Stomach (tissue), 9 donors: ENCODE measurements around the gene NCKIPSD. TPM values are rescaled to one million over a fixed set of nuclear protein-coding genes. Genes with fewer than 3 reads are reported as not detected.

Source experiments
- DNase-seq, 2 donors: peaks; one replicate each; pipeline versions ENCODE4 v3.0.0 to v3.0.0-alpha.2; 2013 to 2019
- H3K27ac ChIP-seq, 5 donors: fragments of 200-600 bp in 4 of 5; sonication (generic) in 4 of 5; one replicate each; pipeline ENCODE4 v1.5.1; 2013 to 2019; ENCODE audit warnings: mild to moderate bottlenecking in 1 of 5, moderate library complexity in 1 of 5
- H3K27me3 ChIP-seq, 3 donors: fragments of 200-600 bp; sonication (generic); one replicate each; pipeline ENCODE4 v1.5.1; 2017 to 2019; ENCODE audit warnings: mixed run types in 1 of 3
- H3K36me3 ChIP-seq, 4 donors: fragments of 200-600 bp; sonication (generic); 1 replicate in 3 of 4; 2 replicates in 1 of 4; pipeline ENCODE4 v1.5.1; 2016 to 2019
- H3K4me1 ChIP-seq, 4 donors: fragments of 200-600 bp; sonication (generic); one replicate each; pipeline ENCODE4 v1.5.1; 2016 to 2019
- H3K4me3 ChIP-seq, 4 donors: fragments of 200-600 bp; sonication (generic) in 3 of 4; one replicate each; pipeline ENCODE4 v1.5.1; 2016 to 2019; ENCODE audit warnings: mild to moderate bottlenecking in 1 of 4
- H3K9me3 ChIP-seq, 4 donors: fragments of 200-600 bp; sonication (generic); one replicate each; pipeline ENCODE4 v1.5.1; 2016 to 2019
- CTCF ChIP-seq, 7 experiments: fragments of 450-650 bp in 4 of 7; fragments of 200-600 bp in 3 of 7; sonication (generic) in 3 of 7; IDR thresholded peaks; one replicate each; pipeline ENCODE4 v1.5.1; 2016 to 2019; ENCODE audit warnings: antibody characterized with exemption in 7 of 7, control low read depth in 2 of 7, mild to moderate bottlenecking in 1 of 7
- EP300 ChIP-seq: sonication (generic); formaldehyde crosslinking; IDR thresholded peaks from one replicate; pipeline ENCODE4 v1.6.1; 2017; ENCODE audit warnings: antibody characterized with exemption
- POLR2A ChIP-seq, 4 donors: fragments of 450-650 bp; IDR thresholded peaks; one replicate each; pipeline ENCODE4 v1.6.1; 2016; ENCODE audit warnings: antibody characterized with exemption in 4 of 4, control low read depth in 2 of 4, mild to moderate bottlenecking in 1 of 4, moderate library complexity in 1 of 4
- POLR2AphosphoS5 ChIP-seq, 3 donors: sonication (generic); formaldehyde crosslinking; IDR thresholded peaks; one replicate each; pipeline ENCODE4 v1.6.1; 2016; ENCODE audit warnings: antibody characterized with exemption in 3 of 3
- WGBS, 5 donors: extraction: QIAGEN DNeasy Blood & Tissue Kit in 3 of 5; methylation state at CpG; one replicate each; pipeline versions ENCODE4 v1.1.5 to v1.1.7; 2013 to 2018; 5-methylcytosine and 5-hydroxymethylcytosine counted together
- intact Hi-C: fragments of 100-400 bp; cut with DNase I; formaldehyde crosslinking; loops from one replicate; pipeline ENCODE4 v1.15.1; 2023; ENCODE audit warnings: low total_unique reads
- polyA plus RNA-seq, 3 donors: library from polyadenylated mRNA; stranded (reverse); fragments of 200-250 nt; gene quantifications; one replicate each; pipeline ENCODE4 v1.2.3, GENCODE V29; 2013
- total RNA-seq, 5 donors: library from RNA; depleted of rRNA; stranded (reverse); fragments of >200 nt; gene quantifications; one replicate each; pipeline versions ENCODE4 v1.1.0 to v1.2.3, GENCODE V29; 2014 to 2016
- donor health status: healthy with polysubstance abuse.
- donor health status: Bipolar disorder and iron deficiency.
- donor health status: healthy.

Gene NCKIPSD
- total and polyA plus RNA-seq, 8 donors, result 6.1 to 46.7 (median 17.4) TPM

- intact Hi-C loops, result no loop called here
- DNase-seq, result peak in 1 of 2 donors; percentile 30
- Histone ChIP-seq H3K36me3 (peaks cover 57 to 61% (median 60%) of the 10 kb centered on the region in 4 donors), H3K27ac (no peak overlapping the region), H3K9me3 (no peaks in the 10 kb centered on the region), H3K4me3 (no peak overlapping the region), H3K27me3 (no peaks in the 10 kb centered on the region), H3K4me1 (peaks cover 24 to 43% (median 39%) of the 10 kb centered on the region in 4 donors)
- WGBS, 5 donors, result 76 to 88% (median 79%) methylated on average over 15 to 18 of the region's 18 CpGs
- TF ChIP-seq POLR2A (IDR thresholded peaks at IDR 0.05), result no peak
- no peak for TF ChIP-seq EP300
- TF ChIP-seq POLR2AphosphoS5 (IDR thresholded peaks at IDR 0.05), result no peak
- no peak for TF ChIP-seq CTCF (IDR thresholded peaks at IDR 0.05)
These were observed 2.5 kb upstream of the NCKIPSD start for GRCh38 chr3:48688032-48688736.

GRCh38 chr3:48687220-48687678 lies 1.5 kb upstream of the NCKIPSD start:
- Histone ChIP-seq H3K4me3 (no peak overlapping the region), H3K27ac (peak overlapping the region in 3 of 5 donors; percentile 8 to 37 (median 11)), H3K27me3 (no peaks in the 10 kb centered on the region), H3K9me3 (no peaks in the 10 kb centered on the region), H3K36me3 (peaks cover 51 to 59% (median 55%) of the 10 kb centered on the region in 4 donors), H3K4me1 (peaks cover 26 to 46% (median 40%) of the 10 kb centered on the region in 4 donors)
- intact Hi-C loops, result no loop called here
- no peak for DNase-seq
- no peak for TF ChIP-seq POLR2AphosphoS5 (IDR thresholded peaks at IDR 0.05)
- TF ChIP-seq EP300, result no peak
- TF ChIP-seq POLR2A (IDR thresholded peaks at IDR 0.05), result no peak
- TF ChIP-seq CTCF (IDR thresholded peaks at IDR 0.05), result no peak
- WGBS, 5 donors, result 0 to 71% (median 56%) methylated on average over 1 to 3 of the region's 3 CpGs

- WGBS, 5 donors, result 40 to 61% (median 50%) methylated on average over 9 to 10 of the region's 10 CpGs
- intact Hi-C loops, result no loop called here
- DNase-seq, result no peak
- TF ChIP-seq CTCF (IDR thresholded peaks at IDR 0.05), result no peak
- TF ChIP-seq POLR2AphosphoS5 (IDR thresholded peaks at IDR 0.05), result no peak
- no peak for TF ChIP-seq EP300
- TF ChIP-seq POLR2A (IDR thresholded peaks at IDR 0.05), result no peak
- Histone ChIP-seq H3K9me3 (no peaks in the 10 kb centered on the region), H3K36me3 (peaks cover 51 to 59% (median 55%) of the 10 kb centered on the region in 4 donors), H3K27ac (peak overlapping the region in 4 of 5 donors; percentile 91 to 94 (median 91)), H3K4me3 (peak overlapping the region; percentile 71 to 96 (median 78)), H3K27me3 (no peaks in the 10 kb centered on the region), H3K4me1 (peaks cover 26 to 46% (median 40%) of the 10 kb centered on the region in 4 donors)
These were observed 964 bp upstream of the NCKIPSD start for GRCh38 chr3:48686538-48687219.

GRCh38 chr3:48685293-48685602 lies 467 bp downstream of the NCKIPSD start:
- H3K4me1 ChIP-seq, result peaks cover 26 to 46% (median 40%) of the 10 kb centered on the region in 4 donors
- no peaks in the 10 kb centered on the region for H3K9me3 ChIP-seq
- H3K4me3 ChIP-seq, result peak overlapping the region; percentile 71 to 96 (median 78)
- peaks cover 53 to 59% (median 55%) of the 10 kb centered on the region in 4 donors for H3K36me3 ChIP-seq
- DNase-seq, result no peak
- intact Hi-C loops, result no loop called here
- TF ChIP-seq POLR2AphosphoS5 (IDR thresholded peaks at IDR 0.05) (no peak), CTCF (IDR thresholded peaks at IDR 0.05) (peak in 2 of 7 experiments; percentile 10 to 41)
- no peaks in the 10 kb centered on the region for H3K27me3 ChIP-seq
- H3K27ac ChIP-seq, result peak overlapping the region; percentile 91 to 96 (median 91)
- WGBS, 5 donors, result 7 to 24% (median 9%) methylated on average over 6 to 13 of the region's 13 CpGs
